PC-9 (cell line): ENCODE results near the gene GRK4.

ENCODE experiments used
- CTCF ChIP-seq: fragments of 200-600 bp; sonication (generic); conservative IDR thresholded peaks from 2 replicates; pipeline ENCODE4 v1.6.1; 2017; ENCODE audit warnings: mixed run types, antibody characterized with exemption, mild to moderate bottlenecking, moderate library complexity
- EZH2 ChIP-seq: fragments of 200-600 bp; sonication (generic); IDR thresholded peaks from 2 replicates; pipeline ENCODE4 v1.8.0; 2017; ENCODE audit warnings: antibody characterized with exemption, low read depth

GRCh38 chr4:3022112-3022511, 58.7 kb downstream of the GRK4 start:
- TF ChIP-seq CTCF (no peak), EZH2 (no peak)
